Osteoblast (primary cell): Measurements from ENCODE around the gene PDGFA. TPM values are rescaled to one million over a fixed set of nuclear protein-coding genes. Genes with fewer than 3 reads are reported as not detected.

Source experiments
- DNase-seq: peaks from one replicate; pipeline ENCODE4 v3.0.0; 2011; ENCODE audit warnings: low spot score, mixed read lengths; ENCODE audit not compliant: insufficient read length; ENCODE audit errors: missing footprints
- H2AFZ ChIP-seq: 2 replicates; pipeline ENCODE4 v1.6.0; 2011; ENCODE audit warnings: mild to moderate bottlenecking, low read length
- H3K27ac ChIP-seq: 2 replicates; pipeline ENCODE4 v1.5.1; 2011; ENCODE audit warnings: mild to moderate bottlenecking, low read depth, low read length, moderate library complexity
- H3K27me3 ChIP-seq: 2 replicates; pipeline ENCODE4 v1.6.0; 2012; ENCODE audit warnings: mild to moderate bottlenecking, control low read depth, inconsistent platforms, low read length, moderate library complexity; ENCODE audit not compliant: insufficient read depth
- H3K36me3 ChIP-seq: 2 replicates; pipeline ENCODE4 v1.5.1; 2011; ENCODE audit warnings: mild to moderate bottlenecking, low read length, control low read depth, moderate library complexity; ENCODE audit not compliant: insufficient read depth
- H3K4me1 ChIP-seq: 2 replicates; pipeline ENCODE4 v1.5.1; 2011; ENCODE audit warnings: mild to moderate bottlenecking, low read length, control low read depth, moderate library complexity; ENCODE audit not compliant: insufficient read depth
- H3K4me2 ChIP-seq: 2 replicates; pipeline ENCODE4 v1.6.0; 2011; ENCODE audit warnings: mild to moderate bottlenecking, low read length; ENCODE audit not compliant: insufficient read depth
- H3K4me3 ChIP-seq: fragments of 200-600 bp; sonication (generic); 3 replicates; pipeline ENCODE4 v1.5.1; 2012; ENCODE audit warnings: mild to moderate bottlenecking, low read length, inconsistent platforms; ENCODE audit not compliant: insufficient read depth
- H3K79me2 ChIP-seq: 2 replicates; pipeline ENCODE4 v1.6.0; 2012; ENCODE audit warnings: mild to moderate bottlenecking, low read length, control low read depth, inconsistent platforms; ENCODE audit not compliant: insufficient read depth
- H3K9me3 ChIP-seq: 2 replicates; pipeline ENCODE4 v1.5.1; 2011; ENCODE audit warnings: low read depth, low read length, control low read depth
- H4K20me1 ChIP-seq: 2 replicates; pipeline ENCODE4 v1.6.0; 2012; ENCODE audit warnings: mild to moderate bottlenecking, low read length, control low read depth; ENCODE audit not compliant: insufficient read depth
- total RNA-seq: library from RNA; depleted of rRNA; stranded (reverse); fragments of >200 nt; gene quantifications from 2 replicates; pipeline ENCODE4 v1.2.3, GENCODE V29; 2012
- TF ChIP-seq, protein P1 (sequence below): IDR thresholded peaks from 2 replicates; pipeline ENCODE4 v1.5.1; 2011; ENCODE audit warnings: mild to moderate bottlenecking, low read depth, low read length, moderate library complexity; ENCODE audit errors: extremely low read depth

PDGFA gene
- total RNA-seq, 1 donor = 32.6 TPM

DNA sequence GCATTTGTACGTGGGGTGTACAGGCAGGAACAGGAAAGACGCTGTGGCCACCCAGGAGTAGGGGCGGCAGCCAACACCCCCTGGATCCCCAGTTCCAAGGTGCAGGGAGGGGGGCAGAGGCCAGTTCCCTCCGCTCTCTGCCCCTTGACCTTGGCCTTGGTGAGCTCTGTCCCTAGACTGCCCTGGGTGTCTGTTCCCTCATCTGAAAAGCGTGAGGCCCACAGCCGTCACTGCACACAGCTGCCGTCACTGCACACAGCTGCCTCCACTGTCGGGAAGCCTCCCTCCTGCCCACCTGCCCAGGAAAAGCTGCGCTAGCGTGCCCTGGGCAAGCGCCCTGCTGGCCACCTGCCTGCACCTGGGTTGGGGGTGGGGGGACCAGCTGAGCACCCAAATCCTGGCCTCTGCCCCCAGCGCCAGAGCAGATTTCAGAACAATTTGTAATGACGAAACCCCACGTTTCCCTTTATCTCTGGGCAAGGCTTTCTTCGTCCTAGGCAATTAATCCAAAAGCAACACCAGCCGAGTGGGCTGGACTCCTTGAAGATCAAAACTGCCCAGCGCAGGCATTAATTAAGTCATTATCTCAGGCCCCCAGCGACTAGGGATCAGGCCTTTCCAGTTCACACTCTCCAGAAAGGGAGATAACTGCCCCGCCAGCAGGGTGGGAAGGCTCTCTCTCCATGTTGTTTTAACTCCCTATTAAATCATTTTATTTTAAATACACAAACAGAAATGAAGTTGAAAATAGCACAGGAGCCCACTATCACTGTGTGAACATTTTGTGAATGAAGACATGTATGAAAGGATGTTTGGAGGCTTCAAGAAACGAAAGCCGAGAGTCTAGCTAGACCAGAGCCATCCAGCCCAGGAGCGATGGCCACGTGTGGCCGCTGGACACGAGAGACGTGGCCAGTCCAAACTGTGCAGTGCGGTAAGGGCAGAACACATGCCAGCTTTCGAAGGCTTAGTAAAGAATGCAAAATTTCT is 4.0 kb upstream of the PDGFA start:
- TF ChIP-seq, protein P1, sequence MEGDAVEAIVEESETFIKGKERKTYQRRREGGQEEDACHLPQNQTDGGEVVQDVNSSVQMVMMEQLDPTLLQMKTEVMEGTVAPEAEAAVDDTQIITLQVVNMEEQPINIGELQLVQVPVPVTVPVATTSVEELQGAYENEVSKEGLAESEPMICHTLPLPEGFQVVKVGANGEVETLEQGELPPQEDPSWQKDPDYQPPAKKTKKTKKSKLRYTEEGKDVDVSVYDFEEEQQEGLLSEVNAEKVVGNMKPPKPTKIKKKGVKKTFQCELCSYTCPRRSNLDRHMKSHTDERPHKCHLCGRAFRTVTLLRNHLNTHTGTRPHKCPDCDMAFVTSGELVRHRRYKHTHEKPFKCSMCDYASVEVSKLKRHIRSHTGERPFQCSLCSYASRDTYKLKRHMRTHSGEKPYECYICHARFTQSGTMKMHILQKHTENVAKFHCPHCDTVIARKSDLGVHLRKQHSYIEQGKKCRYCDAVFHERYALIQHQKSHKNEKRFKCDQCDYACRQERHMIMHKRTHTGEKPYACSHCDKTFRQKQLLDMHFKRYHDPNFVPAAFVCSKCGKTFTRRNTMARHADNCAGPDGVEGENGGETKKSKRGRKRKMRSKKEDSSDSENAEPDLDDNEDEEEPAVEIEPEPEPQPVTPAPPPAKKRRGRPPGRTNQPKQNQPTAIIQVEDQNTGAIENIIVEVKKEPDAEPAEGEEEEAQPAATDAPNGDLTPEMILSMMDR = no peak
- H3K27me3 ChIP-seq = peaks cover 24% of the 10 kb centered on the region

DNA sequence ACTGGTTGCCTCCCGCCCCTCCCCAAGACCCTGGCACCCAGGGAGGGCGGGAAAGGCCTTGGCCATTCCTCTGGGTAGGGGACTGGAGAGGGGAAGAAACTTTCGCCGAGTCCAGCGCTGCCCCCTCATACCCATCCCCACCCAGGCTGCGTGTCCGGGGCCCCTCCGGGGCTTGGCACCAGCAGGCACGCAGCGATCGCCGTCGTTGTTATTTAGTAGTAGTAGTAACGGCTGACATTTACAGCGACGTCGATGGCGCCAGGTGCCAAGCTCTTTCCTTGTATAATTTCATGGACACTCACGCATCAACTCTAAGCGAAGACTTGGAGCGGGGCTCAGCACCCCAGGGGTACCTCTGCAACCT is 3.3 kb upstream of the PDGFA start:
- no peak overlapping the region for H3K4me3 ChIP-seq
- no peak overlapping the region for H2AFZ ChIP-seq
- H3K27me3 ChIP-seq = peaks cover 21% of the 10 kb centered on the region
- no peaks in the 10 kb centered on the region for H3K9me3 ChIP-seq
- H4K20me1 ChIP-seq = peaks cover 12% of the 10 kb centered on the region
- peaks cover 5% of the 10 kb centered on the region for H3K79me2 ChIP-seq
- no peak overlapping the region for H3K27ac ChIP-seq
- H3K4me1 ChIP-seq = peaks cover 17% of the 10 kb centered on the region
- peak; percentile 75 for DNase-seq
- TF ChIP-seq, protein P1 = no peak
- no peak overlapping the region for H3K4me2 ChIP-seq
- H3K36me3 ChIP-seq = no peaks in the 10 kb centered on the region

More for the DNA sequence above, 4.0 kb upstream of the PDGFA start:
- H3K9me3 ChIP-seq = no peaks in the 10 kb centered on the region
- H3K4me2 ChIP-seq = no peak overlapping the region
- H3K79me2 ChIP-seq = peaks cover 1% of the 10 kb centered on the region
- peaks cover 17% of the 10 kb centered on the region for H3K4me1 ChIP-seq
- H3K36me3 ChIP-seq = no peaks in the 10 kb centered on the region
- H2AFZ ChIP-seq = no peak overlapping the region
- H4K20me1 ChIP-seq = peaks cover 12% of the 10 kb centered on the region
- DNase-seq = no peak
- H3K4me3 ChIP-seq = no peak overlapping the region
- no peak overlapping the region for H3K27ac ChIP-seq

DNA sequence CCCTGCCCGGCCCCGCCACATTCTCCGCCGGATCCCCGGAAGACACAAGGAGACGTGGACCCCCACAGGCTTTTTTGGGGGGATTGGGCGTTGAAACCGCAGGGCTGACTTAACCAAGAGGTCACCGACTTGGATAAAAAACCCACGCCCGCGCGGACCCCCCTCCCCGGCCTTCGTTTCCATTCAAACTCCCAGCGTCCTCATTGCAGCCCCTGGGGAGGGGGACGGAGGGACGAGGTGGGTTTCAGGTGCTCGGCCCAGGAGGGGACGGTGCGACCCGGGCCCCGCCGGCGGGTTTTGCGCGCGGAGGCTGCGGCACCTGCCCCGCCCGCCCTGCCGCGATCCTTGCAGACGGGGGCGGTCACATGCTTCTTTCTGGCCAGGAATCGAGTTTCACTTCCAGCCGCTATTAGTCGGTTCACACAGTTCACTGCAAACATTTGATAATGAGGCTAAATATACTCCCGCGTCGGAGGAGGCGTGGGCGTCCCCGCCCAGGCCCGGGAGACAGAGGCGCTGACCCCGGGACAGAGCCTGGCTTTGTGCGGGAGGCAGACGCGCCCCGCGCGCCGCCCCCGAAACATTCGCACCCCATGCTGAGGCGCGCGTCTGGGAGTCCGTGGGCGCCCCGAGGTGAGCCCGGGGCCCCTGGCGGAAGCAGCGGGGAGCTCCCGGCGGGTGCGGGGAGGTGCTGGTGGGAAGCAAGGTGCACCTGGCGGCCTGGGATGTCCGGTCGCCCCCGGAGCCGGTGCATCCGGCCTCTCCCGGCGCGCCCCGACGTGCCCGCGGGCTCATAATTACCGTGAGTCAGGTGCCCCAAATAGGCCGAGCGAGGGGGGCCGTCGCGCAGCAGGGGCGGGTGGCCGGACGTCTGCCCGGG is 2.7 kb upstream of the PDGFA start:
- DNase-seq = peak; percentile 87
- Histone ChIP-seq H4K20me1 (peaks cover 12% of the 10 kb centered on the region), H3K9me3 (no peaks in the 10 kb centered on the region), H3K4me3 (peak overlapping the region; percentile 66), H3K79me2 (peaks cover 10% of the 10 kb centered on the region), H3K4me1 (peaks cover 17% of the 10 kb centered on the region), H3K27ac (no peak overlapping the region), H3K4me2 (peak overlapping the region; percentile 77), H3K36me3 (no peaks in the 10 kb centered on the region), H3K27me3 (peaks cover 21% of the 10 kb centered on the region), H2AFZ (no peak overlapping the region)
- TF ChIP-seq, protein P1 = no peak
